Amygdala (tissue), 56 donors: ENCODE results near the gene SLC25A30.
"Not testable (repeated sequence)": the region's sequence is repeated elsewhere in the genome, so short reads cannot be mapped to it uniquely, and the experiment has no call there.

Experiments
- DNase-seq, 56 donors: peaks; one replicate each; lab custom pipeline; 2025; lab: John Stamatoyannopoulos, UW

SLC25A30 gene

DNA sequence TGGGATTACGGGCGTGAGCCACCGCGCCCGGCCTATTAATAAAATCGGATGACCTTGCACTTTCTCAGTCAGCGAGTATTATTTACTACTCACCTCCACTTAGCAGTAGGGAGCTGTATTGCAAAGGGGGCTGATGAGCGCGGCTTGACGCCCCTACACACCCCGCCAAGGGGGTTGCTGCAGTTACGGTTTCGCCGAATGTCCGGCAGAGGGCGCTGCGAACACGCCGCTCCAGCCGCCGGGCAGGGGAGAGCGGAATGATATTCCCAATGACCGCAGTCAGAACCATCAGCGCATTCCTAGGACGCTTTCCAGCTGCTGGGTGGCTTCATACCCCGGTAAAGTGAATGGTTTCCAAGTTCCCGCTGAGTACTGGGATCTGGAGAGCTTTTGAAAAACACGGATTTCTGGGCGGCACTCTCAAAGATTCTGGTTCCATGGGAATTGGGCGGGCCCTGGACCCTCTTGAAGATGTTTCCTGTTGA is 47.2 kb downstream of the SLC25A30 start:
- DNase-seq, result peak in 41 of 56 donors; percentile 1 to 68 (median 16)

DNA sequence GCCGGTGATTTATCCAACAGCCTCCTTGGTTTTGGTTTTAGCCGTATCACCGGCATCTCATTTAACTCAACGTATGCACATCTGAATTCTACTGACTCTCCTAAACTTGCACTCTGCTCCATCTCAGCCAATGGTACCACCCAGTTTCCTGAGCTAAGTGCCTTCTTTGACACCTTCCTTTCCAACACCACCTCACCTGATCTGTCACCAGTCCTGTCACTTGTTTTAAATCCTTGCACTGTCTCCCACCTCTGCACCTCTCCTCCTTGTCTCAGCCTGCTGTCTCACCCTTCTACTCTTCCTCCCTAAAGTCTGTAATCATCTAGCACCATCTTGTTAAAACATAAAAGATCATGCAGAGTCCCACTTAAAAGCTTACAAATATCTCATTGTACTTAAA is 49.1 kb downstream of the SLC25A30 start:
- no peak for DNase-seq

DNA sequence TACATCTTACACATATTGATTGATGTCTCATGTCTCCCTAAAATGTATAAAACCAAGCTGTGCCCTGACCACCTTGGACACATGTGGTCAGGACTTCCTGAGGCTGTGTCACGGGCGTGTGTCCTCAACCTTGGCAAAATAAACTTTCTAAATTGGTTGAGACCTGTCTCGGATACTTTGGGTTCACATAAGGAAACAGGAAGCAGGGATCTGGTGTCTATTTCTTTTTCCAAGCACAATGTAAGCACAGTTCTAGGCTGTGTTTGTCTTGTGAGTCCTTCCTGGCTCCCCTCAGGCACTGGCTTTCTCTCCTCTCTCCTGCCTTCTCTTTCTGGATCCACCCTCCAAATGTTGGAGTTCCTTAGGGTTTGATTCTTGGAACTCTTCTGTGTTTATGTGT is 49.6 kb downstream of the SLC25A30 start:
- DNase-seq, result no peak

DNA sequence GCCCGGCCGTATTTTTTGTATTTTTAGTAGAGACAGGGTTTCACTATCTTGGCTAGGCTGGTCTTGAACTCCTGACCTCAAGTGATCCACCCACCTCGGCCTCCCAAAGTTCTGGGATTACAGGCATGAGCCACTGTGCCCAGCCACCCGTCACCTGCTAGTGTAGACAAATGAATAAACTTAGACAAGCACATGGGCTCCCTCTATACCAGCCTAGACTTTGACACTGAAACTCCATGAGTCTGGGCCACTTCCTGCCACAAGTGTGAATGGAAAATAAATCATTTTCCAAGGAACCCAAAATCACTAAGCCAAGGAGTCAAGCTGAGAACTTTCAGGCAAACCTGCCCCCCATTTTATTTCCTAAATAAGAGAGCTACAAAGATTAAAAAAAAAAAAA is 50.2 kb downstream of the SLC25A30 start:
- no peak for DNase-seq

DNA sequence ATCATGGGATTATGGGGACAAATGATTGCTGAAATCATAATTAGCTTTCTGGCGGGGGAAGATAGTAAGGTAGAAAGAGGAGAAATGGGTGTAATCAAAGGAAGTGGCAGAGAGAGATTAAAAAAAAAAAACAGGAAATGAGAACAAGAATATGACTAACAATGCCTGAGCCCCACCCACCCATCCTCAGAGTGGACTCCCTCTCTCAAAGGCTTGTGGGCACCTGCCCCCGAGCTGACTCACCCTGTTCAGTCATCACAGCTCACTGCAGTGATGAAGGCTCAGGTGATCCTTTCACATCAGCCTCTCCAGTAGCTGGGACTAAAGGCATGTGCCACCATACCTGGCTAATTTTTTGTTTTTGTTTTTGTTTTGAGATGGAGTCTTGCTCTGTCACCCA is 50.8 kb downstream of the SLC25A30 start:
- DNase-seq, result peak in 10 of 56 donors; percentile 1 to 24 (median 10)

DNA sequence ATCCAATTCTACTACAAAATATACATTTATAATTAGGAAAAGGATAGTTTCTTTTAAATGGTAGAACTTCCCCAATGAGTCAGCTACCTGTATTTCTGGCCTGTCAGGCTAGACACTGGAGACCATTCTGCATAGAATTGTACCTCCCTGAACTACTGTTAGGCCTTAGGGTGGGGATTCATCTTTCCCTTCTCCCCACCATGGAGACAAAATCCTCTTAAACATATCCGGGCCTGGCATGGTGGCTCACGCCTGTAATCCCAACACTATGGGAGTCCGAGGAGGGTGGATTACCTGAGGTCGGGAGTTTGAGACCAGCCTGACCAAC is 52.7 kb downstream of the SLC25A30 start:
- no peak for DNase-seq

DNA sequence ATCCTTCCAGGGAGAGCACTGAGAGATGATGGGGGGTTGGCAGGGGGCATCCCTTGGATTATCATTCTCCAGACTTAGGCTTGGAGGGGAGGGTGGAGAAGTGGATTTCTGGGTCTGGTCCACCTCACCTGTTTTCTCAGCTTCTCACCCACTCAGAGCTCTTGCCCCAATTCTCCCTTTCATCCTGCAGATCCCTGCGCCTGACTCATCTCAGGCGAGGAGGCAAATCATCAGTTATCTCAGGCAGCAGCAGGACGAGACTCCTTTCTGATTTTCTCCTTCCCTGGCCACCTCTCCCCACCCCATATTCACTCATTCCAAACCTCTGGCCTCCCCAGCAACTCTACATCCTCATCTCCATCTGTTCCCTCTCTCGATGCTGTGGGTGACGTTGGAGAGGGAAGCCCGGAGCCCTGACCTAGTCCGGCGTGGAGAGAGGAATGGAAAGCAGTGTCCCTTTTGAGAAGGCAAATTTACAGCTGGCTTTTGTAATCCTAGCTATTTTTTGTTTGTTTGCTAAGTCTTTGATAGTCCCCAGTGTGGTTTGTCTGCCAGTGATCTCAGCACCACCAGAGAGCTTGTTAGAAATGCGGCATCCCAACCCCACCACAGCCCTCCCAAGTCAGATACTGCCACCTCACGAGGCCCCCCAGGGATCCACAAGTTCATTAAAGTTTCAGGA is 53.2 kb downstream of the SLC25A30 start:
- no peak for DNase-seq

DNA sequence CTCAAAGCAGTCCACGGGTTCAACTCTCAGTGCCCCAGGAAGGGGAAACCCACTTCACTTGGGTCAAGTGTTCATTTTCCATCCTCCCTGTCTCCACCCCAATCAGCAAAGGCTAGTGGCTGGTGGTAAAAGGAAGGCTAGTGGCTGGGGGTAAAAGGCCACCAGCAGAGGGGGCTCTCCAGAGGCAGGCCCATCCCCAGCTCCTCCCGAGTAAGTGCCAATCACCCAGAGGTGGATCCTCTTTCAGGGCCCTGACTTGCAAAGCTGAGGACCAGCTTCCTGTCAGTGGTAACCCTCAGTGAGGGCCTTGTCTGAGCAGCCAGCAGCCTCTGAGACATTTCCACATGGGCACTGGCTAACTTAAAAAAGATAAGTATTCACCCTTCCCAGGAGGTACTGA is 55.2 kb downstream of the SLC25A30 start:
- DNase-seq, result no peak

DNA sequence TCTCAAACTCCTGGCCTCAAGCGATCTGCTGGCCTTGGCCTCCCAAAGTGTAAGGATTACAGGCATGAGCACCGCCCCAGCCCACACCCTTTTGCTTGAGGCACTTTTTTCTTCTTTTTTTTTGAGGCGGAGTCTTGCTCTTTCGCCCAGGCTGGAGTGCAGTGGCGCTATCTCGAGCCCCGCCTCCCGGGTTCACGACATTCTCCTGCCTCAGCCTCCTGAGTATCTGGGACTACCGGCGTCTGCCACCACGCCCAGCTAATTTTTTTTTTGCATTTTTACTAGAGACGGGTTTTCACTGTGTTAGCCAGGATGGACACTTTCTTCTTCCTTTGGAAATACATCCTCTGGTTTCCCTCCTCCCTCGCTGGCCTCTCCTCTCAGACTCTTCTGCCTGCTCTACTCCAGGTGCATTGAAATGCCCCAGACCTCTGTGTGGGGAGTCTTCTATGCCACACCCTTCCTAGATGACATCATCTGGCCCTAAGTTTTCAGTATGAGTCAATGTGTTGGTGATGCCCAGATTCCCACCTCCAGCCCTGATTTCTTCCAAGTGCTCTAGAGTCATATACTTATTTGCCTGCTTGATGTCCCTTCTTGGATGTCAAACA is 56.5 kb downstream of the SLC25A30 start:
- no peak for DNase-seq

DNA sequence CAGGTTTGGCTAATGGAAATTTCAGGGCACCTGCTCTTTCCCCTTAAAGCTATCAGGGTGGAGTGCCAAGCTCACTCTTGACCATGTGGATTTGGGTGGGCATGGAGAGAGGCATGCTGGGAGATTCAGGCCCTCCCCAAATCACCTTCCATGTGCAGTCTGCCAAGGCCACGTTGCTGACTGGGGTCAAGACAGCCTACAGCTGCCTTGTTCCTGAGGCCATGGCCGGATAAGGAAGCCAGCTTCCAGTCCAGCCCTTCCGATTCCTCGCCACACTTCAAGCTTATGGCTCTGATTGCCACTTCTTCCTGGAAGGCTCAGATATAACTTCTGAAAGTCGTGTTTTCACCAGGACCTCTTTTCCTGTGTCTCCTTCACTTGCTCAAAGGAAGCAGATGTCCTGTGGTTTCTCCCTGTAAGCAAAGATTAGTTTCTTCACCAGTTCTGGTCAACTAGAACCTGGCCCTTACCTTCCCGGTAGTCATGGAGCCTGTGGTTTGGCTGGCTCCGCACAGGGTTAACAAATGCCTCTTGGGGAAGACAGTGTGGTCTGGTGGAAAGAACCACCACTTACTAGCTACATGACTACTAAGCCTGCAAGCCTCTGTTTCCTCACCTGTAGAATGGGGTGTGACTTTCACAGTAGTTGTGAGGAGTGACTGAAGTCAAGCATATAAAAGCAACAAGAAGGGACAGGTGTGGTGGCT is 61.1 kb downstream of the SLC25A30 start:
- no peak for DNase-seq

DNA sequence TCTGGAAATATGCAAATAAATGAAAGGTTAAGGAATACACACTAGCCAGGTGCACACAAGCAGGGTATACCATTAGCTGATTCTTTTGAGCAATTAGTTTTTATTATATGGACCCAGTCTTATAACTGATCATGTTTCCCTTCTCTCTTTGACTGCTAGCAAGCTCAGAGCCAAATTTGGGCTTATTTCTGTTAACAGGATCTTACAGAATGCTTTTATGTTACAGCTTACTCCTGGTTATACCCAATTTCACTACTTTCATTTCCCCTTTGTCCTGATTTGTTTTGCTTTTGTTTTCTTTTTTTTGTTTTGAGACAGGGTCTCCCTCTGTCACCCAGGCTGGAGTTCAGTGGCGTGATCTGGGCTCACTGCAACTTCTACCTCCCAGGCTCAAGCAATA is 64.3 kb downstream of the SLC25A30 start:
- no peak for DNase-seq

DNA sequence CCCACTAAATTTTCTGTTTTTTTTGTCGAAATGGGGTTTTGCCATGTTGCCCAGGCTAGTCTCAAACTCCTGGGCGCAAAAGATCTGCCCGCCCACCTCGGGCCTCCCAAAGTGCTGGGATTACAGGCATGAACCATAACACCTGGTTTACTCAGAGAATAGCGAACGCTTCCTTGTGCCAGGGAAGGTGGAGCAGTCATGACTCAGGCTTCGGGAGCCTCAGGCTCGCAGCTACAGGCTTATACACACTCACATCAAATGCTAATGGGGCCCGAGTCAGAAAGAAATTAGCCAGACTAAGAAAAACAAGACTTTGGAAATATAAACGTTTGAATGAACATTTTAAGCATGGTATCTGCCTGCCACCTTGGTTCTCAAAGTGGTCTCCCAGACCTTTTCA is 66.1 kb downstream of the SLC25A30 start:
- DNase-seq, result no peak

DNA sequence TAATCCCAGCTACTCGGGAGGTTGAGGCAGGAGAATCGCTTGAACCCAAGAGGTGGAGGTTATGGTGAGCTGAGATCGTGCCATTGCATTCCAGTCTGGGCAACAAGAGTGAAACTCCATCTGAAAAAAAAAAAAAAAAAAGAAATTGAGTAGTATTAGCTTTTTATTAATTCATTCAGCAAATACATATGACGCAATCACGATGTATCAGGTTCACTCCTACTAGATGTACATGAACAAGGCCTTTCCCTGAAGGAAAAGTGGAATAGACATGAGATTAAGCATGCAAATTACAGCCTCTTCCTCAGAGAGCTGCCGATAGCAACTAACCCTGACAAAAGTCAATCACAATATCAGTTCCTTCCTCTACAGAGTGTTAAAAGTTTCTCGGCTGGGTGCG is 68.0 kb downstream of the SLC25A30 start:
- DNase-seq, result no peak

DNA sequence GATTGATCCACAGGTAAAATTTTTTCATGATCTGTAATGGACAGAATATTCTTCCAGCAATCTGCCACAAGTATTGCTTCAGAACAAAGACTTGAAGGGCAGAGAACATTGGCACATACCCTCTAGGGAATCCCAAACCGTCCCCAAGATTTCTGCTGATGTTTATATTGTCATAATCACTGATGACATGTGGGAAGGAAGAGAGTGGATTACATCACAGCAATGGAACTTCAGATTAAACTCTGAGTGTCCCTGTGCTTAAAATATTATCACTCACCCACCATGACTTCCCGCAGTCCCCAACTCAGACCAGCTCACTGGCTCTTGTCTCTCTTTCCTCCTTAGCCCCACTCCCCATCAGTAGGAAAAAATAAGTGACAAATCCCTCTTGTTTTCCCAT is 68.7 kb downstream of the SLC25A30 start:
- no peak for DNase-seq

DNA sequence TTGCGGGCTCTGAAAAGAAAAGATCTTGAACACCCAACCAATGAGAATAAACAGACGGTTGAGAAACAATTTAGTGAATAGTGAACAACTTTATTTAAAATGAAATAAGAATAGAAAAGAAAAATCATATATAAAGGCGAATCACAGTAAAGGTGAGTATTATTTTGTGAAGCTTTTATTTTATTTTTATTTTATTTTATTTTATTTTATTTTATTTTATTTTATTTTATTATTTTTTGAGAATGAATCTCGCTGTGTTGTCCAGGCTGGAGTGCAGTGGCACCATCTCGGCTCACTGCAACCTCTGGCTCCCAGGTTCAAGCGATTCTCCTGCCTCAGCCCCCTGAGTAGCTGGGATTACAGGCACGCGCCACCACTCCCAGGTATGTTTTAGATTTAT is 74.1 kb downstream of the SLC25A30 start:
- not testable (repeated sequence) for DNase-seq
